Right lung (tissue), 5 donors: Measurements from ENCODE around the gene UNC5A. TPM values are rescaled to one million over a fixed set of nuclear protein-coding genes. Genes with fewer than 3 reads are reported as not detected.

Source experiments
- DNase-seq, 2 donors: peaks; one replicate each; pipeline ENCODE4 v3.0.0-alpha.2; 2013
- polyA plus RNA-seq, 5 donors: library from polyadenylated mRNA; unstranded; fragments of 120-200 nt; gene quantifications; one replicate each; pipeline versions ENCODE4 v1.2.1 to v1.2.3, GENCODE V29; 2013; ENCODE audit warnings: inconsistent platforms in 1 of 5, low replicate concordance in 1 of 5; ENCODE audit not compliant: insufficient read length in 5 of 5, insufficient read depth in 1 of 5

UNC5A gene
- polyA plus RNA-seq, 5 donors = 0.57 to 1.8 (median 0.78) TPM

GRCh38 chr5:176879663-176880361 is 69.5 kb downstream of the UNC5A start:
- no peak for DNase-seq

GRCh38 chr5:176880366-176881020 is 70.1 kb downstream of the UNC5A start:
- DNase-seq = no peak

GRCh38 chr5:176881021-176881749 is 70.8 kb downstream of the UNC5A start:
- DNase-seq = no peak

- DNase-seq = no peak
Observed at GRCh38 chr5:176881816-176882566, 71.6 kb downstream of the UNC5A start.

GRCh38 chr5:176882567-176882903 is 72.2 kb downstream of the UNC5A start:
- no peak for DNase-seq

- DNase-seq = no peak
Observed at GRCh38 chr5:176883700-176884570, 73.6 kb downstream of the UNC5A start.

GRCh38 chr5:176884571-176884890 is 74.2 kb downstream of the UNC5A start:
- no peak for DNase-seq

- no peak for DNase-seq
Observed at GRCh38 chr5:176886336-176887251, 76.2 kb downstream of the UNC5A start.

- no peak for DNase-seq
Observed at GRCh38 chr5:176887252-176887849, 77.0 kb downstream of the UNC5A start.

GRCh38 chr5:176888016-176888864 is 77.9 kb downstream of the UNC5A start:
- no peak for DNase-seq

GRCh38 chr5:176888865-176889165 is 78.5 kb downstream of the UNC5A start:
- no peak for DNase-seq

GRCh38 chr5:176889321-176890280 is 79.2 kb downstream of the UNC5A start:
- no peak for DNase-seq

- DNase-seq = no peak
Observed at GRCh38 chr5:176890455-176891330, 80.3 kb downstream of the UNC5A start.

- DNase-seq = no peak
Observed at GRCh38 chr5:176891331-176891958, 81.1 kb downstream of the UNC5A start.

- no peak for DNase-seq
Observed at GRCh38 chr5:176892663-176893062, 82.3 kb downstream of the UNC5A start.

GRCh38 chr5:176894298-176894697 is 83.9 kb downstream of the UNC5A start:
- no peak for DNase-seq
